HCT116 (cell line): ENCODE data around the gene WDR33. TPM values are rescaled to one million over a fixed set of nuclear protein-coding genes. Genes with fewer than 3 reads are reported as not detected.

Source experiments
- ATAC-seq: fragments of 200-7000 bp; cut with Tn5 transposase; 2 replicates; pipeline ENCODE4 v1.9.1; 2020; ENCODE audit warnings: mild to moderate bottlenecking, moderate library complexity
- BruUV-seq: library from RNA; stranded (reverse); fragments of 400-500 nt; replicated peaks from 2 replicates; lab custom pipeline; 2021; lab: Mats Ljungman, UMichigan
- CTCF ChIA-PET: fragments of 300-600 bp; sonication (Branson Sonifier 250); formaldehyde crosslinking; loops from one replicate; lab custom pipeline; 2021; ENCODE audit warnings: antibody characterized with exemption; lab: Charles Lee
- POLR2A ChIA-PET: fragments of 300-600, 350-600 bp; sonication (Branson Sonifier 250); formaldehyde crosslinking; loops from one replicate; lab custom pipeline; 2021; ENCODE audit warnings: antibody characterized with exemption; lab: Charles Lee
- RAD21 ChIA-PET, 2 experiments: fragments of 300-600 bp; sonication (Branson Sonifier 250); formaldehyde crosslinking; loops; one replicate each; lab custom pipeline; 2023; ENCODE audit warnings: low total read pairs in 2 of 2; ENCODE audit not compliant: uncharacterized antibody in 2 of 2, unreplicated experiment in 2 of 2, low non-redundant PET in 1 of 2; lab: Charles Lee
- DNase-seq: peaks from one replicate; pipeline ENCODE4 v3.0.0-alpha.2; 2010; ENCODE audit warnings: low read depth, low spot score
- H2AFZ ChIP-seq: fragments of 200-600 bp; shearing (Covaris generic), sonication (generic); 2 replicates; pipeline ENCODE4 v1.6.1; 2017; ENCODE audit warnings: low read depth, mixed run types, mixed read lengths, antibody characterized with exemption, low read length; ENCODE audit not compliant: poor library complexity, severe bottlenecking
- H3K27ac ChIP-seq: 2 replicates; pipeline ENCODE4 v1.5.1; 2012; ENCODE audit warnings: low read depth, low read length
- H3K27me3 ChIP-seq: fragments of 200-600 bp; sonication (generic); 2 replicates; pipeline ENCODE4 v1.6.1; 2016; ENCODE audit warnings: mixed run types, low read length, mixed read lengths; ENCODE audit not compliant: insufficient read depth
- H3K36me3 ChIP-seq, 2 experiments: fragments of 200-500 bp in 1 of 2; fragments of 200-600 bp in 1 of 2; sonication (Bioruptor generic) in 1 of 2; sonication (generic) in 1 of 2; 2 replicates each; pipeline versions ENCODE4 v1.5.1 to v1.6.1; 2014 to 2016; ENCODE audit warnings: low read length in 2 of 2, inconsistent platforms in 1 of 2, mixed read lengths in 1 of 2, mixed run types in 1 of 2; ENCODE audit not compliant: insufficient read depth in 2 of 2, control insufficient read depth in 1 of 2
- H3K4me1 ChIP-seq, 2 experiments: fragments of 200-600 bp in 1 of 2; sonication (generic) in 1 of 2; 2 replicates each; pipeline versions ENCODE4 v1.5.1 to v1.6.1; 2012 to 2017; ENCODE audit warnings: low read length in 2 of 2, inconsistent platforms in 1 of 2, mild to moderate bottlenecking in 1 of 2, mixed read lengths in 1 of 2, mixed run types in 1 of 2, moderate library complexity in 1 of 2; ENCODE audit not compliant: insufficient read depth in 2 of 2, control insufficient read depth in 1 of 2
- H3K4me2 ChIP-seq: fragments of 200-600 bp; sonication (generic); 2 replicates; pipeline ENCODE4 v1.6.1; 2017; ENCODE audit warnings: mixed run types, low read length, mixed read lengths
- H3K4me3 ChIP-seq, 2 experiments: fragments of 200-600 bp in 1 of 2; sonication (generic) in 1 of 2; replicated peaks in 1 of 2; 2 replicates each; pipeline ENCODE4 v1.5.1; 2011 to 2016; ENCODE audit warnings: low read length in 2 of 2, control low read depth in 1 of 2, low read depth in 1 of 2, mild to moderate bottlenecking in 1 of 2, mixed read lengths in 1 of 2, mixed run types in 1 of 2
- H3K79me2 ChIP-seq: fragments of 200-600 bp; sonication (generic); 2 replicates; pipeline ENCODE4 v1.6.1; 2017; ENCODE audit warnings: mild to moderate bottlenecking, mixed run types, low read length, moderate library complexity, mixed read lengths; ENCODE audit not compliant: insufficient read depth
- H3K9ac ChIP-seq: fragments of 200-600 bp; sonication (generic); 2 replicates; pipeline ENCODE4 v1.6.1; 2016; ENCODE audit warnings: low read length, mixed read lengths
- H3K9me2 ChIP-seq: fragments of 200-600 bp; sonication (generic), shearing (Covaris generic); 2 replicates; pipeline ENCODE4 v1.6.1; 2017; ENCODE audit warnings: mixed run types, mild to moderate bottlenecking, moderate library complexity; ENCODE audit not compliant: insufficient read depth
- H3K9me3 ChIP-seq, 2 experiments: fragments of 200-500 bp in 1 of 2; fragments of 200-600 bp in 1 of 2; sonication (Bioruptor generic) in 1 of 2; sonication (generic) in 1 of 2; 2 replicates each; pipeline ENCODE4 v1.6.1; 2014 to 2017; ENCODE audit warnings: low read length in 2 of 2, mixed read lengths in 2 of 2, inconsistent platforms in 1 of 2, low read depth in 1 of 2, mild to moderate bottlenecking in 1 of 2, mixed run types in 1 of 2, moderate library complexity in 1 of 2; ENCODE audit not compliant: control insufficient read depth in 1 of 2, insufficient read depth in 1 of 2
- H4K20me1 ChIP-seq: fragments of 200-600 bp; sonication (generic), shearing (Covaris generic); 2 replicates; pipeline ENCODE4 v1.6.1; 2017; ENCODE audit warnings: mixed run types, mild to moderate bottlenecking, moderate library complexity; ENCODE audit not compliant: insufficient read depth
- CEBPB ChIP-seq: IDR thresholded peaks from 2 replicates; pipeline ENCODE4 v1.6.1; 2012; ENCODE audit warnings: low read depth
- ELF1 ChIP-seq: IDR thresholded peaks from 2 replicates; pipeline ENCODE4 v1.6.1; 2012; ENCODE audit warnings: low read depth, borderline replicate concordance
- EZH2 ChIP-seq: fragments of 200-600 bp; sonication (generic); IDR thresholded peaks from 2 replicates; pipeline ENCODE4 v1.6.1; 2017; ENCODE audit warnings: antibody characterized with exemption, mixed run types
- FOSL1 ChIP-seq: IDR thresholded peaks from 2 replicates; pipeline ENCODE4 v1.6.1; 2012; ENCODE audit warnings: low read depth
- JUND ChIP-seq: IDR thresholded peaks from 2 replicates; pipeline ENCODE4 v1.6.1; 2012
- POLR2A ChIP-seq: IDR thresholded peaks from 2 replicates; pipeline ENCODE4 v1.7.0; 2011; ENCODE audit warnings: borderline replicate concordance; ENCODE audit not compliant: insufficient read depth, insufficient read length; ENCODE audit errors: extremely low read depth
- POLR2AphosphoS5 ChIP-seq: IDR thresholded peaks from 2 replicates; pipeline ENCODE4 v1.6.1; 2011; ENCODE audit warnings: mild to moderate bottlenecking, low read depth, low read length, moderate library complexity
- SIN3A ChIP-seq: IDR thresholded peaks from 2 replicates; pipeline ENCODE4 v1.6.1; 2012; ENCODE audit warnings: low read depth
- SRF ChIP-seq: IDR thresholded peaks from 2 replicates; pipeline ENCODE4 v1.6.1; 2012; ENCODE audit warnings: low read depth
- TCF7L2 ChIP-seq: IDR thresholded peaks from 2 replicates; pipeline ENCODE4 v1.7.0; 2011; ENCODE audit warnings: borderline replicate concordance, inconsistent platforms; ENCODE audit not compliant: insufficient read depth, insufficient read length; ENCODE audit errors: extremely low read depth
- YY1 ChIP-seq: IDR thresholded peaks from 2 replicates; pipeline ENCODE4 v1.6.1; 2011; ENCODE audit warnings: low read length, low read depth, moderate library complexity, mild to moderate bottlenecking; ENCODE audit not compliant: insufficient replicate concordance; ENCODE audit errors: extremely low read depth
- ZFX ChIP-seq: fragments of 450-650 bp; IDR thresholded peaks from 2 replicates; pipeline ENCODE4 v1.6.1; 2017
- ZNF274 ChIP-seq: fragments of 200-500 bp; sonication (Bioruptor generic); IDR thresholded peaks from 2 replicates; pipeline ENCODE4 v1.6.1; 2014; ENCODE audit warnings: mild to moderate bottlenecking, low read depth, low read length, inconsistent platforms
- intact Hi-C: fragments of 100-400 bp; cut with micrococcal nuclease; formaldehyde crosslinking; loops from 2 replicates; pipeline ENCODE4 v1.10.0; 2022
- total RNA-seq: library from RNA; stranded (reverse); gene quantifications from one replicate; pipeline ENCODE4 v1.2.1, GENCODE V29; 2021; ENCODE audit not compliant: unreplicated experiment
- TF ChIP-seq, protein P1 (sequence below): IDR thresholded peaks from 2 replicates; pipeline ENCODE4 v1.6.1; 2012
- TF ChIP-seq, protein P2 (sequence below), 3 experiments: fragments of 200-600 bp in 1 of 3; sonication (generic) in 1 of 3; IDR thresholded peaks in 2 of 3; conservative IDR thresholded peaks in 1 of 3; 2 replicates each; pipeline ENCODE4 v1.5.1; 2012 to 2017; ENCODE audit warnings: low read depth in 2 of 3, low read length in 2 of 3, antibody characterized with exemption in 1 of 3, borderline replicate concordance in 1 of 3, control low read depth in 1 of 3, mild to moderate bottlenecking in 1 of 3, mixed read lengths in 1 of 3, mixed run types in 1 of 3, moderate library complexity in 1 of 3; ENCODE audit not compliant: insufficient read depth in 1 of 3
- TF ChIP-seq, protein P3 (sequence below): IDR thresholded peaks from 2 replicates; pipeline ENCODE4 v1.6.1; 2012; ENCODE audit warnings: low read depth

The WDR33 gene
- total RNA-seq, 1 experiment from 2014 or later: 52.5 TPM

DNA sequence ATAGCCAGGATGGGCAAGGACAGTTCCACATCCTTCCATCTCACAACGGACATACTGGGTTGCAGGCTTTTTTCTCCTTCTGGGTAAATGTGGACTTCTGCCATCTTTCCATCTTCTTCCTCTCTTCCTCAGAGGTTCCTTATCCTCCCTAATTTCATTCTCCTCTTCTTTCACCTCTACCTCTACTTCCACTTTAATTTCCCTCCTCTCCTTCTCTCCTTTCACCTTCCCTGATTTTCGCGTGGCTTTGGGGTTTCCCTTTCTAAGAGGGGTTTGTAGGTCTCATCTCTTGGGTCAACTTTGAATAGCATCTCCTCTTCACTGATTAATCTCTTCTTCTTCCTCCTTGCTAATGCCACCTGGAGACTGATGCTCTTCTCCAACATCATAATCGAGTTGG lies 29.9 kb upstream of the WDR33 start:
- Histone ChIP-seq H3K27ac (no peak overlapping the region), H3K4me3 (no peak overlapping the region), H3K9me3 (no peaks in the 10 kb centered on the region), H3K4me1 (no peaks in the 10 kb centered on the region), H3K9me2 (no peaks in the 10 kb centered on the region), H3K36me3 (peaks cover 7 to 9% of the 10 kb centered on the region in 2 experiments; a peak in 2 of 4 replicates), H3K27me3 (no peaks in the 10 kb centered on the region), H4K20me1 (no peaks in the 10 kb centered on the region), H3K4me2 (no peak overlapping the region), H2AFZ (no peak overlapping the region), H3K9ac (no peak overlapping the region), H3K79me2 (no peaks in the 10 kb centered on the region; the same call in 1 of the 2 replicates)
- ATAC-seq: no peak
- RAD21 ChIA-PET: no interaction called here
- POLR2A ChIA-PET: no interaction called here
- no peak for DNase-seq
- BruUV-seq: no TSS peak
- TF ChIP-seq POLR2A (no peak), ZFX (no peak), JUND (no peak), YY1 (no peak), POLR2AphosphoS5 (no peak), CEBPB (no peak)
- intact Hi-C loops: no loop called here
- CTCF ChIA-PET: no interaction called here

DNA sequence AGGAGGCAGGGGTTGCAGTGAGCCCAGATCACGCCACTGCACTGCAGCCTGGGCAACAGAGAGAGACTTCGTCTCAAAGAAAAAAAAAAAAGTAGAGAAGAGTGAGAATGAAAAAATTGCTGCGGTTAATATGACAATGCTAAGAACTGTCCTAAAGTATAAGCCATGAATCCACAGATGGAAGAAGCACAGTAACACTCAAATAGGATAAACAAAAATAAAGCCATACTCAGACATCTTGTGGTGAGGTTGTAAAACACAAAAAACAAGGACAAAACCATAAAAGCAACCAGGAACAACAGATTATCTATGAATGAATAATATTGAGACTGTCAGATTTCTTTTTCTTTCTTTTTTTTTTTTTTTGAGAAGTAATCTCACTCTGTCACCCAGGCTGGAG lies 24.0 kb upstream of the WDR33 start:
- no peaks in the 10 kb centered on the region for H3K9me3 ChIP-seq
- no peak overlapping the region for H3K27ac ChIP-seq
- H3K4me2 ChIP-seq: no peak overlapping the region
- no peak overlapping the region for H3K4me3 ChIP-seq
- H3K4me1 ChIP-seq: no peaks in the 10 kb centered on the region
- ATAC-seq: no peak
- ChIA-PET RAD21 (no interaction called here), CTCF (no interaction called here), POLR2A (no interaction called here)
- no peak overlapping the region for H3K9ac ChIP-seq
- no peak overlapping the region for H2AFZ ChIP-seq
- H3K36me3 ChIP-seq: no peaks in the 10 kb centered on the region
- H3K79me2 ChIP-seq: no peaks in the 10 kb centered on the region
- BruUV-seq: no TSS peak
- no peaks in the 10 kb centered on the region for H3K27me3 ChIP-seq
- DNase-seq: no peak
- H4K20me1 ChIP-seq: no peaks in the 10 kb centered on the region
- H3K9me2 ChIP-seq: no peaks in the 10 kb centered on the region
- intact Hi-C loops: no loop called here
- TF ChIP-seq, protein P1, sequence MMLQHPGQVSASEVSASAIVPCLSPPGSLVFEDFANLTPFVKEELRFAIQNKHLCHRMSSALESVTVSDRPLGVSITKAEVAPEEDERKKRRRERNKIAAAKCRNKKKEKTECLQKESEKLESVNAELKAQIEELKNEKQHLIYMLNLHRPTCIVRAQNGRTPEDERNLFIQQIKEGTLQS: no peak
- TF ChIP-seq CEBPB: no peak
- TF ChIP-seq POLR2A: no peak
- TF ChIP-seq, protein P2, sequence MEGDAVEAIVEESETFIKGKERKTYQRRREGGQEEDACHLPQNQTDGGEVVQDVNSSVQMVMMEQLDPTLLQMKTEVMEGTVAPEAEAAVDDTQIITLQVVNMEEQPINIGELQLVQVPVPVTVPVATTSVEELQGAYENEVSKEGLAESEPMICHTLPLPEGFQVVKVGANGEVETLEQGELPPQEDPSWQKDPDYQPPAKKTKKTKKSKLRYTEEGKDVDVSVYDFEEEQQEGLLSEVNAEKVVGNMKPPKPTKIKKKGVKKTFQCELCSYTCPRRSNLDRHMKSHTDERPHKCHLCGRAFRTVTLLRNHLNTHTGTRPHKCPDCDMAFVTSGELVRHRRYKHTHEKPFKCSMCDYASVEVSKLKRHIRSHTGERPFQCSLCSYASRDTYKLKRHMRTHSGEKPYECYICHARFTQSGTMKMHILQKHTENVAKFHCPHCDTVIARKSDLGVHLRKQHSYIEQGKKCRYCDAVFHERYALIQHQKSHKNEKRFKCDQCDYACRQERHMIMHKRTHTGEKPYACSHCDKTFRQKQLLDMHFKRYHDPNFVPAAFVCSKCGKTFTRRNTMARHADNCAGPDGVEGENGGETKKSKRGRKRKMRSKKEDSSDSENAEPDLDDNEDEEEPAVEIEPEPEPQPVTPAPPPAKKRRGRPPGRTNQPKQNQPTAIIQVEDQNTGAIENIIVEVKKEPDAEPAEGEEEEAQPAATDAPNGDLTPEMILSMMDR (IDR thresholded peaks at IDR 0.05 in 2 of 3, conservative IDR thresholded peaks at IDR 0.05 in 1 of 3; ENCODE audit: borderline replicate concordance in 1 of 3, insufficient read depth in 1 of 3, low read depth in 2 of 3, low read length in 2 of 3): no peak
- no peak for TF ChIP-seq JUND
- TF ChIP-seq EZH2: no peak
- no peak for TF ChIP-seq ZFX
- no peak for TF ChIP-seq ELF1
- TF ChIP-seq, protein P3, sequence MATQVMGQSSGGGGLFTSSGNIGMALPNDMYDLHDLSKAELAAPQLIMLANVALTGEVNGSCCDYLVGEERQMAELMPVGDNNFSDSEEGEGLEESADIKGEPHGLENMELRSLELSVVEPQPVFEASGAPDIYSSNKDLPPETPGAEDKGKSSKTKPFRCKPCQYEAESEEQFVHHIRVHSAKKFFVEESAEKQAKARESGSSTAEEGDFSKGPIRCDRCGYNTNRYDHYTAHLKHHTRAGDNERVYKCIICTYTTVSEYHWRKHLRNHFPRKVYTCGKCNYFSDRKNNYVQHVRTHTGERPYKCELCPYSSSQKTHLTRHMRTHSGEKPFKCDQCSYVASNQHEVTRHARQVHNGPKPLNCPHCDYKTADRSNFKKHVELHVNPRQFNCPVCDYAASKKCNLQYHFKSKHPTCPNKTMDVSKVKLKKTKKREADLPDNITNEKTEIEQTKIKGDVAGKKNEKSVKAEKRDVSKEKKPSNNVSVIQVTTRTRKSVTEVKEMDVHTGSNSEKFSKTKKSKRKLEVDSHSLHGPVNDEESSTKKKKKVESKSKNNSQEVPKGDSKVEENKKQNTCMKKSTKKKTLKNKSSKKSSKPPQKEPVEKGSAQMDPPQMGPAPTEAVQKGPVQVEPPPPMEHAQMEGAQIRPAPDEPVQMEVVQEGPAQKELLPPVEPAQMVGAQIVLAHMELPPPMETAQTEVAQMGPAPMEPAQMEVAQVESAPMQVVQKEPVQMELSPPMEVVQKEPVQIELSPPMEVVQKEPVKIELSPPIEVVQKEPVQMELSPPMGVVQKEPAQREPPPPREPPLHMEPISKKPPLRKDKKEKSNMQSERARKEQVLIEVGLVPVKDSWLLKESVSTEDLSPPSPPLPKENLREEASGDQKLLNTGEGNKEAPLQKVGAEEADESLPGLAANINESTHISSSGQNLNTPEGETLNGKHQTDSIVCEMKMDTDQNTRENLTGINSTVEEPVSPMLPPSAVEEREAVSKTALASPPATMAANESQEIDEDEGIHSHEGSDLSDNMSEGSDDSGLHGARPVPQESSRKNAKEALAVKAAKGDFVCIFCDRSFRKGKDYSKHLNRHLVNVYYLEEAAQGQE: no peak
- no peak for TF ChIP-seq POLR2AphosphoS5
- TF ChIP-seq SRF: no peak
- TF ChIP-seq SIN3A: no peak
- no peak for TF ChIP-seq FOSL1
- TF ChIP-seq ZNF274: no peak
- no peak for TF ChIP-seq TCF7L2
- TF ChIP-seq YY1: no peak
